ENCODE data around the gene SUPT20HL2. TPM values are rescaled to one million over a fixed set of nuclear protein-coding genes. Genes with fewer than 3 reads are reported as not detected.
"Not testable (repeated sequence)": the region's sequence is repeated elsewhere in the genome, so short reads cannot be mapped to it uniquely, and the experiment has no call there.

The SUPT20HL2 gene
- total RNA-seq (2021) (not detected in 3 replicates), Bru-seq, nascent RNA (not detected)
- long read RNA-seq, experiment 1: 0 reads
- long read RNA-seq, experiment 2: 0 reads
- long read RNA-seq, experiment 3: 0 reads

DNA sequence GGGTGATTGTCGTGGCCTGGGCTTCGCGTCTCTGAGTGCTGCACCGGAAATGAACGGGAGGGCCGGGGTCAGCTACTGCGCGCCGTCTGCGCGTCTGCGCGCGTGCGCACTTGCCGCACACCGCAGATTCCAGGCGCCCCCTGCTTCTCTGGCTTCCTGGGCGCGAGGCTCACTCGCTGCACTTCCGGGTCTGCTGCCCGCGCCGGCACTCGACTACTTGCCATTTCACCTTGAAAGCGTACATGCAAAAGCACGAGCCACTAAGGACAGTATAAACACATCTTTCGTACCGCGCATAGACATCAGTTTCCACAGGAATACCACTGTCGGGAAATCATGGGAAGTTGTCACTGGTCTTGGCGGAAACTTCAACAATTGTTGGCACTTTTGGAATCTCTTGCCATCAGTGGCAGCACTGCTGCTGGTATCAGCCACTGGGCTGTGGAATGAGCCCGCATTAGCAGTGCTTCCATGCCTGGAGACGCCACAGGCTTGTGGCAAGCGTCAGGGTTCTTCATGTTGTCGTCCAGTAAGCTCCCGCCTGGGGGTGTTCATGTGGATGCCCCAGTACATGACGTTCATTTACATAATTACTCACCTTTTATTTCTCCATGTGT, at the start of gene SUPT20HL2:
Gene SUPT20HL2, minus strand, starts transcription at position 51 of the 617 bp plus-strand sequence. CDS start 754 bp downstream, outside the sequence.
- ChIA-PET POLR2A (no interaction called here), CTCF (interaction anchor here (1.9 kb wide), 1 partner anchor 20 kb away, joined by 4 read pairs; no protein-coding TSS in a partner anchor)
- H3K27ac Mint-ChIP-seq: no peak within 1 kb of the TSS
- no peaks in the 10 kb centered on the region for H3K27me3 Mint-ChIP-seq (ENCODE audit: low read depth)
- ATAC-seq (no peak), DNase-seq (ENCODE audit: low spot score) (no peak)
- peaks cover 21% of the 10 kb centered on the region for H3K4me1 Mint-ChIP-seq
- no peaks in the 10 kb centered on the region for H3K9me3 Mint-ChIP-seq
- H3K36me3 Mint-ChIP-seq: no peaks in the 10 kb centered on the region
- TF ChIP-seq, protein P1, sequence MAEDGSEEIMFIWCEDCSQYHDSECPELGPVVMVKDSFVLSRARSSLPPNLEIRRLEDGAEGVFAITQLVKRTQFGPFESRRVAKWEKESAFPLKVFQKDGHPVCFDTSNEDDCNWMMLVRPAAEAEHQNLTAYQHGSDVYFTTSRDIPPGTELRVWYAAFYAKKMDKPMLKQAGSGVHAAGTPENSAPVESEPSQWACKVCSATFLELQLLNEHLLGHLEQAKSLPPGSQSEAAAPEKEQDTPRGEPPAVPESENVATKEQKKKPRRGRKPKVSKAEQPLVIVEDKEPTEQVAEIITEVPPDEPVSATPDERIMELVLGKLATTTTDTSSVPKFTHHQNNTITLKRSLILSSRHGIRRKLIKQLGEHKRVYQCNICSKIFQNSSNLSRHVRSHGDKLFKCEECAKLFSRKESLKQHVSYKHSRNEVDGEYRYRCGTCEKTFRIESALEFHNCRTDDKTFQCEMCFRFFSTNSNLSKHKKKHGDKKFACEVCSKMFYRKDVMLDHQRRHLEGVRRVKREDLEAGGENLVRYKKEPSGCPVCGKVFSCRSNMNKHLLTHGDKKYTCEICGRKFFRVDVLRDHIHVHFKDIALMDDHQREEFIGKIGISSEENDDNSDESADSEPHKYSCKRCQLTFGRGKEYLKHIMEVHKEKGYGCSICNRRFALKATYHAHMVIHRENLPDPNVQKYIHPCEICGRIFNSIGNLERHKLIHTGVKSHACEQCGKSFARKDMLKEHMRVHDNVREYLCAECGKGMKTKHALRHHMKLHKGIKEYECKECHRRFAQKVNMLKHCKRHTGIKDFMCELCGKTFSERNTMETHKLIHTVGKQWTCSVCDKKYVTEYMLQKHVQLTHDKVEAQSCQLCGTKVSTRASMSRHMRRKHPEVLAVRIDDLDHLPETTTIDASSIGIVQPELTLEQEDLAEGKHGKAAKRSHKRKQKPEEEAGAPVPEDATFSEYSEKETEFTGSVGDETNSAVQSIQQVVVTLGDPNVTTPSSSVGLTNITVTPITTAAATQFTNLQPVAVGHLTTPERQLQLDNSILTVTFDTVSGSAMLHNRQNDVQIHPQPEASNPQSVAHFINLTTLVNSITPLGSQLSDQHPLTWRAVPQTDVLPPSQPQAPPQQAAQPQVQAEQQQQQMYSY (CRISPR knock-in tag; IDR thresholded peaks at IDR 0.05): no peak
- TF ChIP-seq, protein P2, sequence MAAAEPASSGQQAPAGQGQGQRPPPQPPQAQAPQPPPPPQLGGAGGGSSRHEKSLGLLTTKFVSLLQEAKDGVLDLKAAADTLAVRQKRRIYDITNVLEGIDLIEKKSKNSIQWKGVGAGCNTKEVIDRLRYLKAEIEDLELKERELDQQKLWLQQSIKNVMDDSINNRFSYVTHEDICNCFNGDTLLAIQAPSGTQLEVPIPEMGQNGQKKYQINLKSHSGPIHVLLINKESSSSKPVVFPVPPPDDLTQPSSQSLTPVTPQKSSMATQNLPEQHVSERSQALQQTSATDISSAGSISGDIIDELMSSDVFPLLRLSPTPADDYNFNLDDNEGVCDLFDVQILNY (CRISPR knock-in tag; IDR thresholded peaks at IDR 0.05): no peak
- TF ChIP-seq, protein P3, sequence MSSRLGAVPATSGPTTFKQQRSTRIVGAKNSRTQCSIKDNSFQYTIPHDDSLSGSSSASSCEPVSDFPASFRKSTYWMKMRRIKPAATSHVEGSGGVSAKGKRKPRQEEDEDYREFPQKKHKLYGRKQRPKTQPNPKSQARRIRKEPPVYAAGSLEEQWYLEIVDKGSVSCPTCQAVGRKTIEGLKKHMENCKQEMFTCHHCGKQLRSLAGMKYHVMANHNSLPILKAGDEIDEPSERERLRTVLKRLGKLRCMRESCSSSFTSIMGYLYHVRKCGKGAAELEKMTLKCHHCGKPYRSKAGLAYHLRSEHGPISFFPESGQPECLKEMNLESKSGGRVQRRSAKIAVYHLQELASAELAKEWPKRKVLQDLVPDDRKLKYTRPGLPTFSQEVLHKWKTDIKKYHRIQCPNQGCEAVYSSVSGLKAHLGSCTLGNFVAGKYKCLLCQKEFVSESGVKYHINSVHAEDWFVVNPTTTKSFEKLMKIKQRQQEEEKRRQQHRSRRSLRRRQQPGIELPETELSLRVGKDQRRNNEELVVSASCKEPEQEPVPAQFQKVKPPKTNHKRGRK (CRISPR knock-in tag; IDR thresholded peaks at IDR 0.05; ENCODE audit: borderline replicate concordance): no peak
- TF ChIP-seq, protein P4, sequence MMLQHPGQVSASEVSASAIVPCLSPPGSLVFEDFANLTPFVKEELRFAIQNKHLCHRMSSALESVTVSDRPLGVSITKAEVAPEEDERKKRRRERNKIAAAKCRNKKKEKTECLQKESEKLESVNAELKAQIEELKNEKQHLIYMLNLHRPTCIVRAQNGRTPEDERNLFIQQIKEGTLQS (CRISPR knock-in tag; conservative IDR thresholded peaks at IDR 0.05): no peak
- TF ChIP-seq ZNF423 (CRISPR knock-in tag; IDR thresholded peaks at IDR 0.05): no peak
- TF ChIP-seq, protein P5, sequence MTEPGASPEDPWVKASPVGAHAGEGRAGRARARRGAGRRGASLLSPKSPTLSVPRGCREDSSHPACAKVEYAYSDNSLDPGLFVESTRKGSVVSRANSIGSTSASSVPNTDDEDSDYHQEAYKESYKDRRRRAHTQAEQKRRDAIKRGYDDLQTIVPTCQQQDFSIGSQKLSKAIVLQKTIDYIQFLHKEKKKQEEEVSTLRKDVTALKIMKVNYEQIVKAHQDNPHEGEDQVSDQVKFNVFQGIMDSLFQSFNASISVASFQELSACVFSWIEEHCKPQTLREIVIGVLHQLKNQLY (CRISPR knock-in tag; IDR thresholded peaks at IDR 0.05): no peak
- TF ChIP-seq, protein P6, sequence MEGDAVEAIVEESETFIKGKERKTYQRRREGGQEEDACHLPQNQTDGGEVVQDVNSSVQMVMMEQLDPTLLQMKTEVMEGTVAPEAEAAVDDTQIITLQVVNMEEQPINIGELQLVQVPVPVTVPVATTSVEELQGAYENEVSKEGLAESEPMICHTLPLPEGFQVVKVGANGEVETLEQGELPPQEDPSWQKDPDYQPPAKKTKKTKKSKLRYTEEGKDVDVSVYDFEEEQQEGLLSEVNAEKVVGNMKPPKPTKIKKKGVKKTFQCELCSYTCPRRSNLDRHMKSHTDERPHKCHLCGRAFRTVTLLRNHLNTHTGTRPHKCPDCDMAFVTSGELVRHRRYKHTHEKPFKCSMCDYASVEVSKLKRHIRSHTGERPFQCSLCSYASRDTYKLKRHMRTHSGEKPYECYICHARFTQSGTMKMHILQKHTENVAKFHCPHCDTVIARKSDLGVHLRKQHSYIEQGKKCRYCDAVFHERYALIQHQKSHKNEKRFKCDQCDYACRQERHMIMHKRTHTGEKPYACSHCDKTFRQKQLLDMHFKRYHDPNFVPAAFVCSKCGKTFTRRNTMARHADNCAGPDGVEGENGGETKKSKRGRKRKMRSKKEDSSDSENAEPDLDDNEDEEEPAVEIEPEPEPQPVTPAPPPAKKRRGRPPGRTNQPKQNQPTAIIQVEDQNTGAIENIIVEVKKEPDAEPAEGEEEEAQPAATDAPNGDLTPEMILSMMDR (IDR thresholded peaks at IDR 0.05): no peak
- TF ChIP-seq NFE2L1 (CRISPR knock-in tag; IDR thresholded peaks at IDR 0.05): no peak
- TF ChIP-seq ELF4 (CRISPR knock-in tag; IDR thresholded peaks at IDR 0.05; ENCODE audit: low read depth): no peak
- TF ChIP-seq, protein P7, sequence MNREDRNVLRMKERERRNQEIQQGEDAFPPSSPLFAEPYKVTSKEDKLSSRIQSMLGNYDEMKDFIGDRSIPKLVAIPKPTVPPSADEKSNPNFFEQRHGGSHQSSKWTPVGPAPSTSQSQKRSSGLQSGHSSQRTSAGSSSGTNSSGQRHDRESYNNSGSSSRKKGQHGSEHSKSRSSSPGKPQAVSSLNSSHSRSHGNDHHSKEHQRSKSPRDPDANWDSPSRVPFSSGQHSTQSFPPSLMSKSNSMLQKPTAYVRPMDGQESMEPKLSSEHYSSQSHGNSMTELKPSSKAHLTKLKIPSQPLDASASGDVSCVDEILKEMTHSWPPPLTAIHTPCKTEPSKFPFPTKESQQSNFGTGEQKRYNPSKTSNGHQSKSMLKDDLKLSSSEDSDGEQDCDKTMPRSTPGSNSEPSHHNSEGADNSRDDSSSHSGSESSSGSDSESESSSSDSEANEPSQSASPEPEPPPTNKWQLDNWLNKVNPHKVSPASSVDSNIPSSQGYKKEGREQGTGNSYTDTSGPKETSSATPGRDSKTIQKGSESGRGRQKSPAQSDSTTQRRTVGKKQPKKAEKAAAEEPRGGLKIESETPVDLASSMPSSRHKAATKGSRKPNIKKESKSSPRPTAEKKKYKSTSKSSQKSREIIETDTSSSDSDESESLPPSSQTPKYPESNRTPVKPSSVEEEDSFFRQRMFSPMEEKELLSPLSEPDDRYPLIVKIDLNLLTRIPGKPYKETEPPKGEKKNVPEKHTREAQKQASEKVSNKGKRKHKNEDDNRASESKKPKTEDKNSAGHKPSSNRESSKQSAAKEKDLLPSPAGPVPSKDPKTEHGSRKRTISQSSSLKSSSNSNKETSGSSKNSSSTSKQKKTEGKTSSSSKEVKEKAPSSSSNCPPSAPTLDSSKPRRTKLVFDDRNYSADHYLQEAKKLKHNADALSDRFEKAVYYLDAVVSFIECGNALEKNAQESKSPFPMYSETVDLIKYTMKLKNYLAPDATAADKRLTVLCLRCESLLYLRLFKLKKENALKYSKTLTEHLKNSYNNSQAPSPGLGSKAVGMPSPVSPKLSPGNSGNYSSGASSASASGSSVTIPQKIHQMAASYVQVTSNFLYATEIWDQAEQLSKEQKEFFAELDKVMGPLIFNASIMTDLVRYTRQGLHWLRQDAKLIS (CRISPR knock-in tag; IDR thresholded peaks at IDR 0.05; ENCODE audit: borderline replicate concordance): no peak
- TF ChIP-seq, protein P8, sequence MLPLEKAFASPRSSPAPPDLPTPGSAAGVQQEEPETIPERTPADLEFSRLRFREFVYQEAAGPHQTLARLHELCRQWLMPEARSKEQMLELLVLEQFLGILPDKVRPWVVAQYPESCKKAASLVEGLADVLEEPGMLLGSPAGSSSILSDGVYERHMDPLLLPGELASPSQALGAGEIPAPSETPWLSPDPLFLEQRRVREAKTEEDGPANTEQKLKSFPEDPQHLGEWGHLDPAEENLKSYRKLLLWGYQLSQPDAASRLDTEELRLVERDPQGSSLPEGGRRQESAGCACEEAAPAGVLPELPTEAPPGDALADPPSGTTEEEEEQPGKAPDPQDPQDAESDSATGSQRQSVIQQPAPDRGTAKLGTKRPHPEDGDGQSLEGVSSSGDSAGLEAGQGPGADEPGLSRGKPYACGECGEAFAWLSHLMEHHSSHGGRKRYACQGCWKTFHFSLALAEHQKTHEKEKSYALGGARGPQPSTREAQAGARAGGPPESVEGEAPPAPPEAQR (CRISPR knock-in tag; IDR thresholded peaks at IDR 0.05): no peak
- no peak for TF ChIP-seq SMAD3 (CRISPR knock-in tag; IDR thresholded peaks at IDR 0.05; ENCODE audit: borderline replicate concordance)
- no peak within 1 kb of the TSS for H3K4me3 Mint-ChIP-seq

DNA sequence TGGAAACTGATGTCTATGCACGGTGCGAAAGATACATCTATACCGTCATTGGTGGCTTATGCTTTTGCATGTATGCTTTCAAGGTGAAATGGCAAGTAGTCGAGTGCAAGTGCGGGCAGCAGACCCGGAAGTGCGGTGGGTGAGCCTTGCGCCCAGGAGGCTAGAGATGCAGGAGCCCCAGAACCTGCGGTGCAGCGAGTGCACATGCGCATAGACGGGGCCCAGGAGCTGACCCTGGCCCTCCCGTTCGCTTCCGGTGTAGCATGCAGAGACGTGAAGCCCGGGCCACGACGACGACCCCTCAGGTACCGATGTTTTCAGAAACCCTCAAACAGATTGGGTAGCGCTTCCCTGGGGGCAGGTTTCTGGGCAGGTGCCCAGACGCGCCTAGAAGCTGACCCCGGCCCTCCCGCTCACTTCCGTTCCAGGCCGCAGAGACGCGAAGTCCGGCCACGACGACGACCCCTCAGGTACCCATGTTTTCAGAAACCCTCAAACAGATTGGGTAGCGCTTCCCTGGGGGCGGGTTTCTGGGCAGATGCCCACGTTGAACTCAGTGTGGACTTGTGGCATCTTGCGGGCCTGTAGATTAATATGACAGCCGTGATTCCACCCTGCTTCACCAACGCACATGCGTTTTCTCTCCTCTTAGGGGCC, 48.3 kb upstream of the SUPT20HL2 start:
- H3K27me3 Mint-ChIP-seq (ENCODE audit: low read depth); H3K4me3 Mint-ChIP-seq; DNase-seq (ENCODE audit: low spot score); H3K27ac Mint-ChIP-seq; ATAC-seq; POLR2A ChIA-PET; H3K4me1 Mint-ChIP-seq; H3K36me3 Mint-ChIP-seq; CTCF ChIA-PET; H3K9me3 Mint-ChIP-seq: not testable (repeated sequence)

All from WTC11 (cell line).